Suprapubic skin (tissue), 4 donors: ENCODE data around the gene EPHB4. TPM values are rescaled to one million over a fixed set of nuclear protein-coding genes. Genes with fewer than 3 reads are reported as not detected.

ENCODE experiments used
- DNase-seq, 2 donors: peaks; one replicate each; pipeline ENCODE4 v3.0.0-alpha.2; 2019; ENCODE audit warnings: low spot score in 2 of 2
- H3K27ac ChIP-seq: fragments of 200-600 bp; sonication (generic); one replicate; pipeline ENCODE4 v1.5.1; 2019
- H3K27me3 ChIP-seq: fragments of 200-600 bp; sonication (generic); one replicate; pipeline ENCODE4 v1.5.1; 2019
- H3K36me3 ChIP-seq: fragments of 200-600 bp; sonication (generic); one replicate; pipeline ENCODE4 v1.5.1; 2019
- H3K4me1 ChIP-seq: fragments of 200-600 bp; sonication (generic); one replicate; pipeline ENCODE4 v1.5.1; 2019
- H3K4me3 ChIP-seq: fragments of 200-600 bp; sonication (generic); one replicate; pipeline ENCODE4 v1.5.1; 2019; ENCODE audit warnings: mild to moderate bottlenecking
- H3K9me3 ChIP-seq: fragments of 200-600 bp; sonication (generic); one replicate; pipeline ENCODE4 v1.5.1; 2019
- CTCF ChIP-seq, 2 donors: fragments of 200-600 bp in 1 of 2; fragments of 450-650 bp in 1 of 2; sonication (generic) in 1 of 2; IDR thresholded peaks; one replicate each; pipeline ENCODE4 v1.5.1; 2016 to 2019; ENCODE audit warnings: antibody characterized with exemption in 2 of 2, mild to moderate bottlenecking in 1 of 2, moderate library complexity in 1 of 2
- EP300 ChIP-seq: sonication (generic); formaldehyde crosslinking; IDR thresholded peaks from one replicate; pipeline ENCODE4 v1.6.1; 2017; ENCODE audit warnings: antibody characterized with exemption
- POLR2A ChIP-seq, 2 donors: fragments of 450-650 bp; IDR thresholded peaks; one replicate each; pipeline ENCODE4 v1.6.1; 2017; ENCODE audit warnings: antibody characterized with exemption in 2 of 2, mild to moderate bottlenecking in 2 of 2, moderate library complexity in 2 of 2
- POLR2AphosphoS5 ChIP-seq, 3 donors: sonication (generic); formaldehyde crosslinking; IDR thresholded peaks; one replicate each; pipeline ENCODE4 v1.6.1; 2017; ENCODE audit warnings: antibody characterized with exemption in 3 of 3
- WGBS: methylation state at CpG from one replicate; pipeline ENCODE4 v1.1.5; 2018; 5-methylcytosine and 5-hydroxymethylcytosine counted together
- total RNA-seq, 4 donors: library from RNA; depleted of rRNA; stranded (reverse); fragments of >200 nt; gene quantifications; one replicate each; pipeline ENCODE4 v1.1.0, GENCODE V29; 2016

The EPHB4 gene
- total RNA-seq, 4 donors from 2014 or later: 58.1 to 84.6 (median 81.6) TPM

GRCh38 chr7:100804681-100805431 lies 22.5 kb downstream of the EPHB4 start:
- Histone ChIP-seq H3K27me3 (no peaks in the 10 kb centered on the region), H3K27ac (no peak overlapping the region), H3K4me1 (peaks cover 28% of the 10 kb centered on the region), H3K36me3 (peaks cover 54% of the 10 kb centered on the region), H3K4me3 (no peak overlapping the region), H3K9me3 (no peaks in the 10 kb centered on the region)
- 83% methylated on average over 21 of the region's 22 CpGs for WGBS
- TF ChIP-seq EP300 (no peak), POLR2A (IDR thresholded peaks at IDR 0.05) (no peak), CTCF (IDR thresholded peaks at IDR 0.05) (no peak), POLR2AphosphoS5 (IDR thresholded peaks at IDR 0.05) (no peak)
- no peak for DNase-seq

- Histone ChIP-seq H3K36me3 (peaks cover 41% of the 10 kb centered on the region), H3K4me1 (peaks cover 33% of the 10 kb centered on the region), H3K4me3 (peak overlapping the region; percentile 28), H3K27ac (peak overlapping the region; percentile 77), H3K9me3 (no peaks in the 10 kb centered on the region), H3K27me3 (no peaks in the 10 kb centered on the region)
- TF ChIP-seq EP300: no peak
- TF ChIP-seq POLR2A (IDR thresholded peaks at IDR 0.05): no peak
- no peak for TF ChIP-seq CTCF (IDR thresholded peaks at IDR 0.05)
- TF ChIP-seq POLR2AphosphoS5 (IDR thresholded peaks at IDR 0.05): no peak
- peak in 1 of 2 donors; percentile 79 for DNase-seq
- 20% methylated on average over 19 of the region's 19 CpGs for WGBS
These were observed 23.7 kb downstream of the EPHB4 start for GRCh38 chr7:100803398-100804161.

GRCh38 chr7:100802951-100803350 lies 24.4 kb downstream of the EPHB4 start:
- Histone ChIP-seq H3K4me1 (peaks cover 33% of the 10 kb centered on the region), H3K4me3 (peak overlapping the region; percentile 28), H3K27me3 (no peaks in the 10 kb centered on the region), H3K9me3 (no peaks in the 10 kb centered on the region), H3K27ac (peak overlapping the region; percentile 77), H3K36me3 (peaks cover 35% of the 10 kb centered on the region)
- no peak for DNase-seq
- WGBS: 75% methylated on average over 2 of the region's 4 CpGs
- no peak for TF ChIP-seq CTCF (IDR thresholded peaks at IDR 0.05)
- no peak for TF ChIP-seq EP300

GRCh38 chr7:100801833-100802568 lies 25.3 kb downstream of the EPHB4 start:
- WGBS: 20% methylated on average over 17 of the region's 18 CpGs
- no peak overlapping the region for H3K4me3 ChIP-seq
- H3K9me3 ChIP-seq: no peaks in the 10 kb centered on the region
- TF ChIP-seq POLR2AphosphoS5 (IDR thresholded peaks at IDR 0.05) (no peak), CTCF (IDR thresholded peaks at IDR 0.05) (no peak), EP300 (no peak), POLR2A (IDR thresholded peaks at IDR 0.05) (no peak)
- H3K4me1 ChIP-seq: peaks cover 33% of the 10 kb centered on the region
- H3K27ac ChIP-seq: peak overlapping the region; percentile 77
- no peaks in the 10 kb centered on the region for H3K27me3 ChIP-seq
- H3K36me3 ChIP-seq: peaks cover 27% of the 10 kb centered on the region
- DNase-seq: peak in 1 of 2 donors; percentile 76
